Activated T-cell treated with anti-CD3 and anti-CD28 coated beads, Interleukin-2, amount 50 U/mL, for 4 hours (primary cell): Measurements from ENCODE around the gene CDC5L. TPM values are rescaled to one million over a fixed set of nuclear protein-coding genes. Genes with fewer than 3 reads are reported as not detected.

Experiments
- ATAC-seq, 2 donors: fragments of 200-7000 bp; cut with Tn5 transposase; one replicate each; pipeline ENCODE4 v1.10.0; 2021
- DNase-seq: peaks from one replicate; pipeline ENCODE4 v3.0.0-alpha.2; 2020
- H3K27me3 Mint-ChIP-seq: one replicate; pipeline ENCODE4 v1.8.0; 2021; ENCODE audit warnings: low read depth, mixed read lengths
- H3K36me3 Mint-ChIP-seq: one replicate; pipeline ENCODE4 v1.8.0; 2022; ENCODE audit warnings: mixed read lengths; ENCODE audit not compliant: insufficient read depth
- H3K4me1 Mint-ChIP-seq: one replicate; pipeline ENCODE4 v1.8.0; 2021; ENCODE audit warnings: low read depth, mixed read lengths
- H3K4me3 Mint-ChIP-seq: one replicate; pipeline ENCODE4 v1.8.0; 2021; ENCODE audit warnings: mild to moderate bottlenecking, moderate library complexity, mixed read lengths
- H3K9me3 Mint-ChIP-seq: one replicate; pipeline ENCODE4 v1.8.0; 2021; ENCODE audit warnings: mixed read lengths
- total RNA-seq, 3 donors: library from RNA; stranded (reverse); gene quantifications; one replicate each; pipeline ENCODE4 v1.2.1, GENCODE V29; 2021

Gene CDC5L
- total RNA-seq, 3 donors from 2014 or later: 23.5 to 24.5 (median 23.9) TPM

GRCh38 chr6:44494011-44494501, 106.5 kb downstream of the CDC5L start:
- no peaks in the 10 kb centered on the region for H3K9me3 Mint-ChIP-seq
- no peak for DNase-seq
- peaks cover 7% of the 10 kb centered on the region for H3K27me3 Mint-ChIP-seq
- ATAC-seq: no peak
- H3K4me1 Mint-ChIP-seq: no peaks in the 10 kb centered on the region
- no peaks in the 10 kb centered on the region for H3K36me3 Mint-ChIP-seq
- H3K4me3 Mint-ChIP-seq: no peak overlapping the region

- no peaks in the 10 kb centered on the region for H3K4me1 Mint-ChIP-seq
- H3K36me3 Mint-ChIP-seq: no peaks in the 10 kb centered on the region
- no peak overlapping the region for H3K4me3 Mint-ChIP-seq
- no peaks in the 10 kb centered on the region for H3K9me3 Mint-ChIP-seq
- no peak for DNase-seq
- peaks cover 7% of the 10 kb centered on the region for H3K27me3 Mint-ChIP-seq
- no peak for ATAC-seq
Observed at GRCh38 chr6:44495036-44495901, 107.8 kb downstream of the CDC5L start.

GRCh38 chr6:44496665-44497369, 109.3 kb downstream of the CDC5L start:
- Mint-ChIP-seq H3K36me3 (no peaks in the 10 kb centered on the region), H3K27me3 (peaks cover 7% of the 10 kb centered on the region), H3K9me3 (no peaks in the 10 kb centered on the region), H3K4me3 (no peak overlapping the region), H3K4me1 (no peaks in the 10 kb centered on the region)
- ATAC-seq (no peak), DNase-seq (no peak)

DNA sequence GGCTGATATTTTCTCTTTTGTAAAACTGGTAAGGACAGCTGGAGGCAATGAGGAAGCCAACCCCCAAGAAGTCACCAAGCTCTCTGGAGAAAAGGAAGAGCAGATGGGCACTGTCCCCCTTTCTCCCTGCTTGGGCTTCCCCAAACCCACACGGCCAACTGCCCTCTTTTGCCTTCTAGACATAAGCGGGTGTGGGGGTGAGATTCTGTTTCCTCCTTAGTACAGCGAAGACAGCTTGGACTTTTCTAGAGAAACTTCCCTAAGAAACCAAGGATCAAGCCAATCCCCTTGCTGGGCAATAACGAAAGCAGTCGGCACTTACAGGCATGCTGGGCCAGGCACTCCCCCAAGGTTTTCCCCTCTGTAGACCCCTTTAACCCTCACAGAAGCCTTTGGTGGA, 110.3 kb downstream of the CDC5L start:
- H3K27me3 Mint-ChIP-seq: peaks cover 8% of the 10 kb centered on the region
- ATAC-seq (no peak), DNase-seq (no peak)
- H3K9me3 Mint-ChIP-seq: no peaks in the 10 kb centered on the region
- no peak overlapping the region for H3K4me3 Mint-ChIP-seq
- H3K4me1 Mint-ChIP-seq: no peaks in the 10 kb centered on the region
- H3K36me3 Mint-ChIP-seq: no peaks in the 10 kb centered on the region

DNA sequence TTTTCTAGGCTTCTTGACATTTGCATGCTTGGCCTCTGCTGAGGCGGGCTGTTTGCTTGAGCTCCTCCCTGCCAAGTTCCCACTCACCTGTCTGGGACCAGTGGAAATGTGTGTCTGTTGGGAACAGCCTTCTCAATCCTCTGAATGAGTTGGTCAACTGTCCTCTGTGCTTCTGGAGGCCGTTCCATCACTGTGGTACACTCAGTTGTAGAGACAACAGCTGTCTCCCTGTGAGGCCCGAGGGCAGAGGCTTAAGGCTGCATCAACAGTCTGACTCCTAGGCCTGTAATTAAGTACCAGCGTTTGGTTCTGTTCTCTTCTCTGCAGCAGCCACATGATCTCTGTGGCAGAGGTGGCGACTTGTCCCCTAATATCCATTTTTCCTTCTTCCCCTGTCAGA, 110.9 kb downstream of the CDC5L start:
- DNase-seq (no peak), ATAC-seq (no peak)
- no peaks in the 10 kb centered on the region for H3K36me3 Mint-ChIP-seq
- H3K27me3 Mint-ChIP-seq: peaks cover 13% of the 10 kb centered on the region
- H3K4me3 Mint-ChIP-seq: no peak overlapping the region
- H3K4me1 Mint-ChIP-seq: no peaks in the 10 kb centered on the region
- no peaks in the 10 kb centered on the region for H3K9me3 Mint-ChIP-seq

DNA sequence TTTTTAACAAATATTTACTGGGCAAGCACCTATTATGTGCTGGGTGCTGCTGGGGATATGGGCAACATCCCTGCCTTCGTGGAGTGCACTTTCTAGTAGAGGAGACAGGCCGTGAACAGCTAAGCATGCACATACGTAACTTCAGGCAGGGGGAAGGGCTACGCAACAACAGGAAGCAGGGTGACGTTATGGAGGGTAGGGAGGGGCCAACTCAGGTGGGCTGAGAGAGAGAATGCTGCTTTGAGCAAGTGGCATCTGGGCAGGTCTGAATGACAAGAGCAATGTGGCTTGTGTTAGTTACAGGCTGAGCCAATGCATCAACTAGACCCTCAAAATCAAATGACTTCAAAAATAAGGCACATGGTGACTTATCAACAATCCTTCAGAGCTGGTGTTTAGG, 112.1 kb downstream of the CDC5L start:
- no peak for DNase-seq
- ATAC-seq: no peak
- Mint-ChIP-seq H3K27me3 (peaks cover 13% of the 10 kb centered on the region), H3K4me3 (no peak overlapping the region), H3K9me3 (no peaks in the 10 kb centered on the region), H3K4me1 (no peaks in the 10 kb centered on the region), H3K36me3 (no peaks in the 10 kb centered on the region)

Other genes with a start within 250 kb of the CDC5L start
- under 1 TPM in 1 of 3 donors, not detected in 2; 0.68 TPM for gene CAPN11, start 228.9 kb upstream of the CDC5L start, total RNA-seq
- not detected for gene MYMX, start 170.8 kb upstream of the CDC5L start, total RNA-seq
- 100 to 1,000 TPM; 165 to 199 (median 181) TPM for gene SLC29A1, start 164.1 kb upstream of the CDC5L start, total RNA-seq
- 1,000 to 10,000 TPM; 3,050 to 3,190 (median 3,088) TPM for gene HSP90AB1, start 140.6 kb upstream of the CDC5L start, total RNA-seq
- gene SLC35B2, start 130.2 kb upstream of the CDC5L start, total RNA-seq: 10 to 100 TPM; 35.0 to 42.5 (median 40.8) TPM
- 10 to 100 TPM; 30.0 to 36.4 (median 33.1) TPM for gene NFKBIE, start 122.2 kb upstream of the CDC5L start, total RNA-seq
- under 1 TPM in 2 of 3 donors, not detected in 1; 0.03 to 0.05 TPM for gene TMEM151B, start 117.3 kb upstream of the CDC5L start, total RNA-seq
- gene AARS2, start 74.4 kb upstream of the CDC5L start, total RNA-seq: 10 to 100 TPM; 29.4 to 31.5 (median 29.8) TPM
- gene SPATS1, start 45.1 kb upstream of the CDC5L start, total RNA-seq: not detected